Activated CD8-positive, alpha-beta memory T cell treated with anti-CD3 and anti-CD28 coated beads, Interleukin-2, amount 50 U/mL, for 1 hour (primary cell): Measurements from ENCODE around the gene CMTM8.

Experiments used
- DNase-seq: peaks from one replicate; pipeline ENCODE4 v3.0.0-alpha.2; 2020; ENCODE audit errors: extremely low read depth

CMTM8 gene

DNA sequence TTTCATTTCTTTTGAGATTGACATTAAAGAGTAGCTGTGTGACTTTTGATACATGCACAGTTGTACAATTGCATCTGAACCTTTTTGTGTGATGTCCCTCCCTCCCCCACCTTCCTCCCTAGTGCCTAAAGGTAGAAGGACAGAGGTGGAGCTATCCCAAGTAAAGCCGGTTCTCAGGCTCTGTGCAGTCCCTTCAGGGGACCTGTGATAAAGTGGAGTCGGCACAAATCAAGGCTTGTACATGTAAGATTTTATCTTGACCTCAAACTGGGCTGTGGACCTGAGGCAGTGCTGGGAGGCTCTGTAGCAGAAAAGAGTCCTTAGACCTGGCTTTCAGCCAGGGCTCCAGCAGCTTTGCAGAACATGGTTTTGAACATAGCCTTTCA, 97.6 kb downstream of the CMTM8 start:
- no peak for DNase-seq

DNA sequence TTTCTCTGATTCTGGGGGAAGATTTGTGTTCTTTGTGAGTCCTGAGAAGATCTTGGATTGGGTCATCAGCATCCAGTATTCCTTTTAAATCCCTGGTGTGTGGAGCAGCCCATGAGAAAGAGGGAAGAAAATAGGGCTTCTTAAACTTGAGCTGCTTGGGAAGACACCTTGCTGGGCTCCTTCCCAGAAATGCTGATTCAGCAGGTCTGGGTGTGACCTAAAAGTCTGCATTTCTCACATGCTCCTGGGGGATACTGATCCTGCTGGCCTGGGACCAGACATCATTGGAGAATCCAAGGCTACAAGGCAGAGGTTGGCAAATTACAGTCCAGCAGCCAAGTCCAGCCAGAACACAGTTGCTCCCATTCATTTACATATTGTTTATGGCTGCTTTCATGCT, 99.0 kb downstream of the CMTM8 start:
- no peak for DNase-seq

DNA sequence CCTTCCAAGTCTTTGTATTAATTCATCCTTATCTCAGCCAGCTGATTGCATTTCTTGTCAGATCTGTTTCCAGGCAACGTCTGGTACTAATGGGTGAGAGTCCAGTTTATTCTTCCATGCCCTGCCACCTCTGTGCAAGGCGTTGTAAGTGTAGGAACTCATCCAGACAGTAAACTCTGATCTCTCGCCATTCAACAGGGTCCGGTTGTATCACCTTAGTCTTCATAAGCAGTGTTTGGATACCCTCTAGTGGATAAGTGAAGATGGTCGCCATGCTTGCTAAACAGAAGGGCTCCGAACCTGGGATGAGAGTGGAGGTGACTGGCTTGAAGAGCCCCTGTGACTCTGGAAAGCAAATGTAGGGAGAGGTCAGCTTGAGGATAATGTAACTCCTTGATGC, 101.6 kb downstream of the CMTM8 start:
- DNase-seq: peak; percentile 14

DNA sequence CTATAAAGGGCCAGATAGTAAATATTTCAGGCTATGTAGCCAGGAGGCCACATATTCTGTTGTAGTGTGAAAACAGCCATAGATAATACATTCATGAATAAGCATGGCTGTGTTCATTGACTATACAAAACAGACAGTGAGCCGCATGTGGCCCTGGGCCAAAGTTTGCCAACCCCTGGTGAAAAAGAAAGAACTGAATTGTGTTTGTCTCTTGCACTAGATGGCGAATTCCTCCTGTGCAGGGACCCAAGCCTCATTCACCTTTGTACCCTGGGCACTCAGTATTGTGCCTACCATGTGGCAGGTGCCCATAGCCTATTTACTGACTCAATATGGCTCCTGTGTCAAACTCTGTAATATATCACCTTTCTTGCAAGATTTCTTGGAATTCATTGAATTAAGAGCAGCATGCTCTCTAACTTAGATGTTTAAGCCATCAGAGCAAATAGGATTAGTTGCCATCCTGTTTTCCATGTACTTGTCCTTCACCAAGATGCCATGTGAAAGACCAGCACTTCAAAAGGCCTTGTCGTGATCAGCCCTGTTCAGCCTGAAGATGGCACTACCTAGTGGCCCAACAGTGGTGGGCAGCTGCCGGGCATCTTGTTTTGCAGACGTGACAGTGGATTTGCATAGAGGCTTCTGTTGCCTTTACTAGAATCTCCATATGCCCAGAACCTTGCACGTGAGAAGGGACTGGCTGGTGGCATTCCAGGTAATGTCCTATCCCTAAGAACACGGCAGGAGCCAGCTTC, 102.3 kb downstream of the CMTM8 start:
- no peak for DNase-seq

DNA sequence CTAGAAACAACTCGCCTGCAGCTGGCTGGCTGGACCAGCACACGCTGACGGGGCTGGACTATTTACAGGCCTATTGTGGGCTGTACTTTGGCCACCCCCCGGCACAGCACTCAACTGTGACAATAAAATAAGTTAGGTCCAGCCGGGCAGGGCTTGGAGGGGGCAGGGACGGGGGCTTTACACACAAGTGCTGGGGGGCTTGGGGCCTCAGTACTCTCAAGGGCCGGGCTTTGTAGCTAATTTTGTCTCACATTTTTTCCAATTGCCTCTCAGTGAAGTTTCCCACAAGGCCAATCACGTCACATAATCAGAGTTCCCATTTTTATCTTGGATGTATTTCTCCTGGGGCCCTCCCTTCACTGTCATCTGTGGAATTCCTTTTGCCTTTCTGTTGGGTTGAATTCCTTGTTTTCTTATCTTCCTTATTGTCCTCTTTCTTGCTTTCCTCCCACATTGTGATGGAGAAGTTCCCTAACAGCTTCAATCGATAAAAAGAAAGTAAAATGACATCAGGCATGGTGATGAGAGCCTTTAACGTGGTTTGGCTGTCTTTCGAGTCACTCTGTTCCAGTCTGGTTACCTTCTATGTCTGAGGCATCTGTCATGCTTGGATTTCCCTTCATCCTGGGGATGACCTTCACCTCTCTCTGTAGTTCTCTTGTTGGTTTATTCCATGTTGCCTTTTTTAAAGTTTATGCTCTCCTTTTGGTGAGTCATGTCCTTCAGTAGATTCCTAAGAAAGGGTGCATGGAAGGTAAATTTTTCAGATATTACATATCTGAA, 109.1 kb downstream of the CMTM8 start:
- no peak for DNase-seq

DNA sequence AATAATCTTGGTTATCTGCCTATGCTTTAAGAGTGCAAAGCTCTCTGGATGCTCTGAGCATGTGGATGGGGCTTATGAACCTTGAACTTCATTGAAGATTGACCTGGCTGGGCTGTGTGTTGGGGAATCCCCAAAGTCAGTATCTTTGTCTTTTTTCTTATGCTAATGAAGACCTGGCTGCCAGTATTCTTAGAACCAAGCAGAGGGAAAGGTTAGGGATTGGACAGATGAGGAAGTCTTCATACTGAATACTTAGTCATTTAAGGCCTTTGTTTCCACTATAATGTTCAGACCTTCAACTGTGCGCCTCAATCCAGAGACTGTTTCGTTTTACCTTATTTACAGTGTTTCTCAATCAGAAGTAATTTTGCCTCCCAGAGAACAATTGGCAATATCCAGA, 110.7 kb downstream of the CMTM8 start:
- DNase-seq: no peak

DNA sequence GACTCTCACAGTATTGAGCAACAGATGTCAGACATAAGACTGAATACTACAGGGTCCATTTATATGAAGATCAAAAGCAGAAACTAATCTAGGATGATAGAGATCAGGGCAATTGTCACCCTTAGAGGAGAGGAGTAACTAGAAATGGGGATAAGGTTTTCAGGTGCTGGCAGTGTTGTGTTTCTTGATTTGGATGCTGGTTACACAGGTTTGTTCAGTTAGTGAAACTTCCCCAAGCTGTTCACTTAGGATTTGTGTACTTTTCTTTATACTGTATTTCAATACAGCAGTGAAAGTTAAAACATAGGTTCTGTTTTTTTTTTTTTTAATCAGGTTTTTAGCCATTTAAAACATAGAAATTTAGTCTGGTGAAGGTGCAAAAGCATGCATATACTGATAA, 114.1 kb downstream of the CMTM8 start:
- DNase-seq: no peak

DNA sequence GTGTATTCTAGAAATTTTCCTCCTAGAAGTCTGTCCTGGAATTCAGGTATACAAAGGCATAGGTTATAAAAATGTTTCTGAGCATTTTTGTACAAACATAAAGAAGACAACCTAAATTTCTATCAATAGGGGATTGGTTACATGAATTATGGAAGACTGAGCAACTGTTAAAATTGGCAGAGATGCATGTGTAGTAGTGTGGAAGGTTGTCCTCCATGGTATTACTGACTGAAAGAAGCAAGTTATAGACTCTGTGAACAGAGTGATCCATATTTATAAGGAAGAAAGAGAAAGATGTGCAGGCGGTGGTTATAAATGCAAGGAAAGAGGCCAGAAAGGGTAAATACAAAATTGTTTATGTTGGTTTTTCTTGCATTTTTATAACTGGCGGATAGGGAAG, 114.9 kb downstream of the CMTM8 start:
- DNase-seq: no peak

DNA sequence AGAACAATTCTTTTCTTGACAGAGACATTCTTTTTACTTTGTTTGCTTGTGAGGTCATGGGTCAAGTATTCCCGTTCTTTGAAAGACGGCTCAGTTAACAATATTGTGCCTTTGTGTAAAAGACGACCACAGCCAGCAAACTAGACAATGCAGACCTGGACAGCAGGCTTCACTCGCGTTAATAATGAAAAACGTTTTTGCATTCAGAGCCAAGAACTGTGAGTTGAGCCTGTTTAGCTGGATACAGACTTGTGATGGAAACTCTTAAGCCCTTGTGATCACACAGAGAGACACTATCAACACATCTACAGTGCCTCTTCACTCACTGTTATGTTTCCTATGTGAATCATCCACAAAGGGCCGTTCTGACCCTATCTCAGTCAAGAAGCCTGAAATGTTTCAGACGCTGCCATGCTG, 115.9 kb downstream of the CMTM8 start:
- no peak for DNase-seq

DNA sequence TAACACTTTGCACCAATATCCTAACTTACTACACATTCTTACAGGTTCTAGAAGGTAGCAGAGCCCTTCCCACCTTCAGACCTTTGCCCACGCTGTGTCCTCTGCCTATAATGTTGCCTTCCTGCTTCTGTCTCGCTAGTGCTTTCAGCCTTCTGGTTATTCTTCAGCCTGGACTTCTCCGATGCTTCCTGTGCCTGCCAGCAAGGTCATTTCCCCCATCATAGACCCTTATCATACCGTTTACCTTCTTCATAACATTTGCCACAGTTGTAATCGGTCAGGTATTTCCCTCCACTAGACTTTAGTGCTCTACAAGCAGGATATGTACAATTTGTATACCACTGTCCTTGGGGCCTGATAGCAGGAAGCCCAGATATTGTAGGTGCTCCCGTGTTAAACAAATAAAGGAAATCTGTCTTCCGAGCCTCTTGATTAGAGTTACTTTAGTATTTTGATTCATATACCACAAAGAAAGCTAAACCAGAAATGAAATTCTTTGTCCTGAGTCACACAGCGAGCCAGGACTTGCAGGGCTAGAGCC, 117.3 kb downstream of the CMTM8 start:
- DNase-seq: no peak

DNA sequence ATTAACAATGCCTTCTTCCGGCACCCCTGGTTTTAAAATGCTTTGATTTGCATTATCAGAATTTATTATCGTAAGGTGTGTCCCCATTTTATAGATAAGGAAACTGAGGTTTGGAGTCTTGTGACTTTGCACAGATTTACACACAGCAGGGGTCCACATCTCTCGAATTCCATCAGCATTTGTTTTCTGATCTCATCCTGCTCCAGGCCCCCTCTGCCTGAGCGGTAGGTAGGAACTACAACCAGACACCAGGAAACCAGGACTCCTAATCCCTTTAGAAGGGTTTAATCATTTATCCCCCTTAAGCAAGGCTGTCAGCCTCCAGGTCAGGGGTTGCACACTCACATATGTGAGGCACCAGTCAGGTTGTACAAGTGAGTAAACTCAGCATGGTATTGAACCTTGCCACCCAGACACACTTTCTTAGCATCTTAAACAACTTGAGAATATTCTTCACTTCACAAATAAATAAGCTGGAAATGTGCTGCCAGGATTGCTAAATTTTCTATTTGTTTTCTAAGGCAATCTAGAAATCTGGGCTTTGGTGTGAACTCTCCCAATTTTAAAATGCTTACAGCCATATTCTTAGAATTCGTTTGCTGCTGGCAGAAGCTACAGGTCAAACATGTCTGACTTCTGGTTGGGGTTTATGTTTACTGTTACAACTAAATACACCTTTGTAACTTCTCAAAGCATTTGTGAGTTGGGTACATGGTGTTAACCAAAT, 121.4 kb downstream of the CMTM8 start:
- no peak for DNase-seq

DNA sequence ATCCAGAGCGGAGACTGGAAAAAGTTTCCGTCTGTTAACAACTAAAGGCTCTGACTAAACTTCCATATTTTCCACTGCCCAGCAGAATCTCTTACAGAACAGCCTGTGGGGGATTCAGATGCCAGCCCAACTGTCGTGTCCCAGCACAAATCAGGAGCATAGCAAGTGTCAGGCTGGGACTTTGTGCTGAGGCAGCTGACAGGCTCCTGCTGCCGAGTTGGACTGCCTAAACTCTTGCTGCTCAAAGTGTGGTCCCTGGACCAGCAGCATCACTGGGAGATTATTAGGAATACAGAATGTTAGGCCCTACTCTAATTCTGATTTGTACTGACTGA, 122.0 kb downstream of the CMTM8 start:
- DNase-seq: no peak

DNA sequence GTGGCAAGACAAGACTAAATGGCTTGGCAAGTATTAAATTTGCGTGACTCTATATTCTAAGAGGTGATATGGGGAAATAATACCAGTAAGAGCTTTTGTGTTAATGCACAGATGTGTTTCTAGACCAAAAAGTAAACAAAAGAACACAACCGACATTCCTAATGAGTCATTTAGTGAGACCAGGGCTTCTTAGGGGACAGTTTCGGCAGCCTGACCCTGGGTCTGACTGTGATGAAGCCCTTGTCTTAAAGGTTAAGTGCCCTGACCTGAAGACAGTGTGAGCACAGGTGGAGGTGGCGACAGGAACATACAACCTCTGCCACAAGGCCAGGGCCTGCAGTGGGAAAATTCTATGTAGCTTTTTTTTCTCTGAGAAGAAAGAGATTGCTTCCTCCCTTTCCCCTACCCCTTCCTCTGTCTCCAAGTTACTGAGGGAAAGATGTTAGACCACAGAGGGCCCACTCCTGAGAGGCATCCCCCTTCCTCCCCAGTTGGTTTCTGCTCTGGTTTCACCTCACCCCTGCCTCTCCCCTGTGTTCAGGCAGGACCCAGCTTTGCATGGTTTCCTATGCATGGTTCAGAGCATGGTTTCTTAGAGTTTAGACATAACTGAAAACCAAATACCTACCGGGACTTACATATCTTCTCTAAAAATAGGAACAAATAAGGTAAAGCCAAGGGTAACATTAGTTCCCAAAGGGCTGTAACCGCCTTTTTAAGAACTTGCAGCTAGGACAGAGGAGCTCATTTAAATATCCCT, 128.3 kb downstream of the CMTM8 start:
- no peak for DNase-seq

DNA sequence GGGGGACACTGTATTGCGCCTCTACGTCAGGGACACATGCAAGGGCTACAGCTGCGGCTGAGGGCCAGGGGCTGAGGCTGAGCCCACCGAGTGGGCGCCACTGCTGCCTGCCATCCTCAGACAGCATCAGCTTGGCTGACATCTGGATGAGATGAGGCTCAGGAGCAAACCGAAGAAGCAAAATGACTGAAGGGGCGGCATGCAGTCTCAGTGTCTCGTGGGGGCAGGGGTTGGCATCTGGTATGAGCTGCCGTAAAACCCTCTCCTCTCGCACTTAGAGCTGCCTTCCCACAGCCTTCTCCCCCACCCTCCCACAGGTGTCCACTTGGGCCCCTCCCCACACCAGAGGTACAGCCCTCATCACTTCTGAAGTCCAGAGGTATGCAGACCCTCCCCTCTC, 129.0 kb downstream of the CMTM8 start:
- DNase-seq: no peak

DNA sequence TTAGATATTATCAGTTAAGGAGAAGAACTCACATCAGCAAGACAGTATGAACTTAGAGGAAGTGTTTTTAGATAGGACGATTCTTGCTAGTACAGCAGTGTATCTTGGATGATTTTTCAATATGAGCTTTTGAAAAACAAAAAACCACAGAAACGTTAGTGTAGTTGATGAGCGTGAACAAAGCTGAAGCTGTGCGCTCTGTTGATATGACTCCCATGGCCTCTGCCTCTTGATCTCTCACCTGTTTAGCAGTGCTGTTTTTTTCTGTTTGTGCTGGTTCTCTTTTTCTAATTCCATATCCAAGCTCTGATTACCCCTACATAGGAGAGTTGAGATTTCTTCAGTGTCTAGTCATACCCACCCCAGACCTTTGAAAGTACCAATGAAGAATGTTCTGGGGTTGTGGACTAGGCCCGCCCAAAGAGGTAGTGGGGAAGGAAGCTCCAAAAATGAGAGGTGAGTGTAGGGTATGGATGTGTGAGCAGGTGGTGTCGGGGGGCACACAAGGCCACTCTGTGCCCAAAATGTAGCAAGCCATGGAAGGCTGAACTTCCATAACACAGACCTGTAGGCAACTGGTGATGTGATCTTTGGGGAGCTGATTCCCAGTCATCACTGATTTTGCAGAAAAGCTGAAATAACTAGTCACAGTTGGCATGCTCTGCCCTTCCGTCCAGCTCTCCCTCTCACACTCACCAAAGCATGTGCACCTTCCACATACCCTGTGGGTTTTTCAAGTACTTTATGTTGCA, 133.2 kb downstream of the CMTM8 start:
- no peak for DNase-seq

DNA sequence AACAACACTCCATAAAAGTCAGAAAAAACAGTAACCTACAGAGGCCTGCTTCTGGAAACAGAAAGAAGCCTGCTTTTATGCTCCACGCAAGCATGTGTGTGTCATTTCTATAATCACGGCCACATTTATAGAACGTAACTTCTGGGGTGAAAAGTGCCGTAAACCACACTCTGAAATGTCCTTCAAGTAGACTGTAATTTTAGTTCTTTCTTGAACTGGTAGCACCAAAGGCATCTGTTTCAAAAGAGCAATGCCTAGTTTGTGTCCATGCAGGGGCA, 133.7 kb downstream of the CMTM8 start:
- DNase-seq: no peak

DNA sequence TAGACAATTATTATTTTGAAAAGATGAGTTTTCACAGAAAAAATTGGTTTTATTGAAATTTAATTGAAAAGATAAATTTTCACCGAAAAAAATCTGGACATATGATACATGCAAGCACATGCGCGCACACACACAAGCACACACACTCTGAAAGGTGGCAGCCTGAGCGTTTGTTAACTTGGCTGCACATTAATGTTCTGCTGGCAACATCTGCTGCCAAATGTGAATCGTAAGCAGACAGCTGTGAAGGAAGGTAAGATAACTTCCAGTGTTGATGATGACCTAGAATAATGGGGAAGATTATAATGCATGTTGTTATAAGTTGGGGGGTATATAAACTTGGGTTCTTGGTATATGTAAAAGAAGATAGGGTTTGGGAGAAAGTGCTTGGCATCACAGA, 134.8 kb downstream of the CMTM8 start:
- no peak for DNase-seq

DNA sequence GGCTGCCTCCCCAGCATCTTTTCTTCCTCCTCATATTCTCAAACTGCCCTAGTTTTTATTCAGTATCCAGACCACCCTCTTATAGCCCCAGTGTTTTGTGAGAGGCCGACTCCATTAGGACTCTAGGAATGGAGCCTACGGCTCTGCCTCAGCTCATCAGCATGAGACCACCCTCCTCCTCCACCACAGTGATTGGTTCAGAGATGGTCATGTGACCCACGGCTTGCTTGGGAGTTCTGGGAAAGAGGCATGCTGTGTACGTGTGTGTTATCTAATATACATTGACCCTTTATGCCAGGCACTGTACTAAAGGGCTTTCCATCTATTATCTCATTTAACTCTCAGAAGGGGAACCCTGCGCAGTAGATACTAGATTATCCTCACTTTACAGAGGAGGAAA, 135.4 kb downstream of the CMTM8 start:
- no peak for DNase-seq

DNA sequence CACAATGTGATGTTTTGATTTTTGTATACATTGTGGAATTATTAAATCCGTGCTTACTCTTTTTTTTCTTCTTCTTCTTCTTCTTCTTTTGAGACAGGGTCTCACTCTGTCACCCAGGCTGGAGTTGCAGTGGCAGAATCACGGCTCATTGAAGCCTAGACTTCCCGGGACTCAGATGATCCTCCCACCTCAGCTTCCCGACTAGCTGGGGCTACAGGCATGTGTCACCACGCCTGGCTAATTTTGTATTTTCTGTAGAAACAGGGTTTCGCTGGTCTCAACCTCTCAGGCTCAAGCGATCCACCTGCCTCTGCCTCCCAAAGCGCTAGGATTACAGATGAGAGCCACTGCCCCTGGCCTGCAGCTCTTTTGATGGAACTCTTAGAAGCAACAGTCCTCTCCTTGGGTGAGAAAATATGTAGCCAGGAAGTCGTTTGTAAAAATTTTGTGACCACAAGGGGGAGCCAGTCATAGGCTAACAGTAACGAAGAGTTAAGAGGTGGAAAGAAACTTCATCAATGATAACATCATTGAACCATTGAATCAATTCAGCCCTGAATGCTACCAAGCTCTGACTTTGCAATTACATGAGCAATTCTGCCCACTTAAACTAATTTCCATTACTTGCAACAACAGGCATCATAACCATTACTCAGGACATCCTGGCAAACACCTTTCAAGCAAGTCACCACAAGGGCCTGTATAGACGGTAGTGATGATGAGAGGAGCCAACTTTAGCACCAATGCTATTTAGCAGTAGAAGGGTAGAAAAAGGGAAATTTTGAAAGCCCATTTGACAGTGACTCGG, 136.5 kb downstream of the CMTM8 start:
- peak; percentile 50 for DNase-seq

DNA sequence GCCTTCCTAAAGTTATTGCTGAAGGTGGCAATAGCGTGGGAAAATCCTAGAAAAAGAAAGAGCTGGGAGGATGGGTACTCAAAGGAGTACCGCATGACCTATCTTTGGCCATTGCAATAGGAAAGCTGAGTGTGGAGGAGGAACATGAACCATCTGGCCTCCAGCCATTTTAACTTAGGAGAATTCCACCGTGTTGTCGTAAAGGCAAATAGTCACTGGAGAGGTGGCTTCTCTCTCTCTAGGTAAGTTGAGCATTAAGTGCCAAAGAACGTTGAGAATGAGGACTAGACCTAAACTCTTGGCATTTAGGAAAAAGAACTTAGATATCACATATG, 137.1 kb downstream of the CMTM8 start:
- no peak for DNase-seq

DNA sequence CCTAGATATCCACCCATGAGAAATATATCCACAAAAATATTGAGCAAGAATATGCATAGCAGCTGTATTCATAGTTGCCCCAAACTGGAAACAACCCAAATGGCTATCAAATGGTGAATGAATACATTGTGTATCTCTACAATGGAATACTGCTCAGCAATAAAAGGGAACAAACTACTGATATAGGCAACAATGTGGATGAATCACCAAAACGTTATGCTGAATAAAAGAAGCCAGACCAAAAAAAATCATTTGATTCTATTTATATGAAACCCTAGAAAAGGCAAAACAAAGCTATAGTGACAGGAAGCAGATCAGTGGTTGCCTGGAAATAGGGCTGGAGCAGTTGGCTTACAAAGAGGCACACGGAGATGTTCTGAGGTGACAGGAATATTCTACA, 137.6 kb downstream of the CMTM8 start:
- DNase-seq: no peak
